HG02840 (cell line): ENCODE results near the gene NUP62.

Experiments
- ATAC-seq: cut with Tn5 transposase; IDR thresholded peaks from one replicate; pipeline ENCODE4 v1.9.1; 2021; ENCODE audit warnings: mild to moderate bottlenecking, moderate library complexity, moderate number of reproducible peaks; ENCODE audit not compliant: unreplicated experiment, low FRiP score

Gene NUP62

GRCh38 chr19:49907745-49908446 lies 21.4 kb downstream of the NUP62 start:
- no peak for ATAC-seq

DNA sequence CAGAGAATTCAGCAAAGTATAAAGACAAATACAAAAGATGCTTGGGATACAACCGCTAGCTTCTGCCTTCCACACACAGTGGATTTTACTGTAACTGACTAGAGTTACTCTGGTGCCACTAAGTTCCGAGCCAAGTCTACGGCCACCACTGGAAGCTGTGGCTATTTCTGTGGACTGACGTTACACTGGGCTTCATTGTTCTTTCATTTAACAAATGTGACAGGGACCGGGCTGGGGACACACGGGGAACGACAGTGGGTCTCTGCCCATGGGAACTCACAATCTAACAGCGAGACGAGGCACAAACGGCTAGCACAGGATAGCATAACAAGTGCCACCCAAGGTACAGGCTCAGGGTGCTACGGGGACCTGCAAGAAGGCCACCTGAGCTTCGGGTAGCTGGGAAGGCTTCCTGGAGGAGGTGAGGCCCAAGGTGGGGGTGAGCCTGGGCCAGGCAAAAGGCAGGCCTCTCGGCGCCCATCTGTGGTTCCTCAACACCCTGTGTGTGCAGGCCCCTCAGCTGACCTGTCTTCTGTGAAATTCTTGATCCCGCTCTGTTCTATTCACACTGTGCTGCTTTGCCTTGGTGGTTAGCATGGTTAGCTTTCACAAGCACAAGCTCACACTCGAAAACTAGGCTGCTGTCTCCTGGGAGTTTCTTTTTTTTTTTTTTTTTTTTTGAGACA lies 22.3 kb downstream of the NUP62 start:
- ATAC-seq: no peak

- ATAC-seq: no peak
These were observed 25.2 kb downstream of the NUP62 start for GRCh38 chr19:49904136-49904535.

DNA sequence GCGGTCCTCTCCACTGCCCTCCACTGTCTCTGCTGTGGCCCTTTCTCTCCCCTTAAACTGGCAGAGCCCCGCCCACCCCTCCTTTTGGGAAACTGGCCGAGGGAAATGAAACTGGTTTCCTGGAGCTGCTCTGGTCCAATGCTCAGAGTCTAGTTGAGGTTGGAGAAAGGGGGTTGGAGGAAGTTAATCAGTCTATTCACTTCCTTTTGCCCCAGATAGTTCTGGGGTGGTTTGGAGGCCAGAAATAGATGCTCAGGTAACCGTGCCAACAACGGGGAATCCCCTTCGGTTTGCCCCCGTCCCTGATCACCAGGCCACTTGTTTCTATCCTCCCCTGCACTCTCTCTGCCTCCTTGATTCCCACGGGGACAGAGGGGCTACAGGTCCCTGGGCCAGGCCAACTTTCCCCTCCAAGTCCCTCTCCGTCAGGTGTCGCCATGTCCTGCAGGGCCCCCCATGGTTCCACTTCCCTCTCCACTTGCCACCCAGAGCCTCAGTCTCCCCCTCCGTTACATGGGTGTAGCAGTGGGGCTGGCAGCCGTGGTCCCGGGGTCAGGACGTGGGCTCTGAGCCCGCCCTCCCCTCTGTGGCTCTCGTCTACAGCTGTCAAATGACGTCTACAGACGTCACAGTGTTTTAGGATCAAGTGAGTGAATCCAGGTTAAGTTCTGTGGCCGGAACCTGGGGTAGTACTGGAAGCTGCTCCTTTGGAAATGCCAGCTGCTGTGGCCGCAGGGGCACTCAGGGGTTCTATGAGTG lies 32.3 kb downstream of the NUP62 start, which contains the start of gene IL4I1:
Gene IL4I1 (minus strand): TSS at position 25 of the 759 bp plus-strand sequence. CDS start 727 bp downstream, outside the sequence.
- no peak for ATAC-seq

DNA sequence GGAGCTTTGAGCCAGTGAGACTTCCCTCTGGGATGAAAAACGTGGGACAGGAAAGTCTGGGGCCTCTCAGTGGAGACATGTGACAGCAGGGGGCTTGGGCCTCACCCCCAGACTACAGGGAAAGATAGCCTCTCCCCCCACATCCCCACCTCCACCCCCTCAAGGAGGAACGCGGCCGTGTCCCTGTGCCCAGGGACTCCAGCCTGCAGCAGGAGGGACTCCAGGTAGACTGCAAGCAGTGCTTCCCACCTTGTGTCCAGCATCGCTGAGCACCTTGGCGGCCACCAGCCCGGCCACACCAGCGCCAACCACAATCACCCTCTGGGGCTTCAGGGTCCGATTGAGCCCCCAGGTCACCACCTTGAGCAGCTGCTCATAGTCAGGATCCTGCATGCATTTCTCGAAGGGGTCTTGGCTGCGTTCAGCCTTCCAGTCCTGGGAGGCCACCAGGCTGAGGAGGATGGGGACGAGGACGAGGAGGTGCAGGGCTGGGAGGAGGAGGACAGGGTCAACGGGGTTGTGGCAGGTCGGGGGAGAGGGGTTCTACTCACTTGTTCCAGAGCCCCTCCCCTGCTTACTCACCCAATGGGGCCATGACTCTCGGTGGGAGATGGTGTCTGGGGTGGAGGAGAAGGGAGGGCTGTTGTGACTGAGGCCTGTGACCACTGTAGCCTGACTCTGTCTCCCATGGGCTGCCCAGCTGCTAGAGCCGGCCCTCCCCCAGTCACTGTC lies 33.6 kb downstream of the NUP62 start:
- ATAC-seq: no peak

- no peak for ATAC-seq
These were observed 34.3 kb downstream of the NUP62 start for GRCh38 chr19:49894879-49895565.

DNA sequence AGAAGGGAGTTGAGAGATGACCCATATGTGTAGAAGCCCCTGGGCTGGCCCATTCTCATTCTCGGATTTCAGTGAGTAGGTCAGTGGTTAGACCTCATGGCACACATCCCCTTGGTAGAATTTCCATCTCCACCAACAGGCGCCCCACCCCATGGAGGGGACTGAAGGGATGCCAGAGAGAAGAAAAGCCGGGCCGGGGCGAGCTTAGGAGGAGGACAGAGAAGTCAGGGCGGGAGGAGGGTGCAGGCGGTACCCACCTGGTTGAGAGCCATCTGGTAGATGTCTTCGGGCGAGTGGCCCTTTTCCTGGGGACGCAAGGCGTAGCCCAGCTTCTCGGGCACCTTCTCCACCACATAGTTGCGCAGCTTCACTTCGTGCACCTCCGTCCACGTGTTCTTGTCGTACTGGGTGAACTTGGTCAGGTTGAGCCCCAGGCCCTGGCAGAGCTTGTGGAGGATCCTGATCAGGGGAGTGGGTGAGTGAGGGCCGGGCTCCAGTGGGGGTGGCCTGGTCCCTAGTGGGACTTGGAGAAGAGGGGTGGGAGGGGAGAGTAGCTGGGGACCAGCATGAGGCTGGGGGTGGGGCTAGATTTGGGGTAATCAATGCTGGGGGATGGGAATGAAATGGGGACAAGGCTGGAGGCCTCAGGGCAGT lies 35.2 kb downstream of the NUP62 start:
- no peak for ATAC-seq

GRCh38 chr19:49892716-49893115 lies 36.6 kb downstream of the NUP62 start:
- no peak for ATAC-seq

DNA sequence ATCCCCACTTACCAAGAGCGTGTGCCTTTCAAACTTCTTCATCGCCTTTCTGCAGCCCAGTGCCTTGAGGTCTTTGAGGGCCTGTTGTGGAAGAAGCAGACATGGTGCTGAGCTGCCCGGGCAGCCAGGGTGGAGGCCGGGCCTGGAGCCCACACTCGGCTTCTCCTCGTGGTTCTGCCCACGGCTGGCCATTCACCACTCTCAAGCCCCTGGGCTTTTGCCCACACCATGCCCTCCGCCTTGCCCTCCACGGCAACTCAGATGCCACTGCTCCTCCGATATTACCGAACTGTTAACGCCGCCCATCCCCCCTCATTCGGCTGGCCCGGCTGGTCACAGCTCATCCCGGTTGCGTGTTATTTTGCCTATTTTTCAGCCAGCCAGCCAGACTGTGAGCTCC lies 37.9 kb downstream of the NUP62 start:
- no peak for ATAC-seq

DNA sequence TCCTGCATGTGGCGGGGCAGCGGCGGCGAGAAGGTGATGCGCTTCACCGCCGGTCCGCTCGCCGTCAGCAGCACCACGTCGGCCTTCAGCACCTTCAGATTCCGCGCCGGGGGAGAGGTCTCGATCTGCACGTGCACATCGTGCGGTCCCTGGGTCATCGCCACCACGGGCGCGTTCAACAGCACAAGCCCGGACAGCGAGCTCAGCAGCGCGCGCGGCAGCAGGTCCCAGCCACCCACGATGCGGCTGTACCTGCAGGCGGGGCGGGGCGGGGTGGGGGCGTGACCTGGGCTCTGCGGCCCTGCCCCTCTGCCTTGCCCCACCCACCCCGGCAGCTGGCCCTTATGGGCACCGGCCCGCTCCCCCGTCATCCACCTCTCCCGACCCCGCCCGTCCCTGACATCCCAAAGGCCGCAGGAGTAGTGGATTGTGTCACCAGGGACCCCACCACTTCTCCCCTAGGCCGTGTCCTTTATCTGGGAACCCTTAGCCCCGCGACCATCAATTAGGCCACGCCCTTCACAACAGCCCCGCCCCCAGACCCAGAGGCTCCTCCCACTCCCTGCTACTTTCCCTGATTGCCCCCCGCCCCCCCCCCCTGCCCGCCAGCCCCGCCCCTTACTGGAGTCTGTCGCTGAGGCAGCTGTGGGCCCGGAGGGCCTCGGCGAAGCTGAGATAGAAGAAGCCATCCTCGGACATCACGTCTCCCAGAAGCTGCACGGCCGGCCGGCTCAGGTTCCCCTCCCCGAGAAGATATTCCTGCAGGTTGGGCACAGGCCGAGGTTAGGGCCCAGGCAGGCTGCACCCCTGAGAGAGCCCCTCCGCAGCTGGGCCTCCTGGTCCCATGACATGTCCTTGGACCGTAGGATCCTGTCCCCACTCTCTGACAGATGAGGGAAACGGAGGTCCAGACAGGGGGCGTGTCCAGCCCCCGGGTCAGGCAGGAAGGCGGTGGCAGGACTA lies 38.7 kb downstream of the NUP62 start:
- ATAC-seq: no peak

- ATAC-seq: no peak
These were observed 39.5 kb downstream of the NUP62 start for GRCh38 chr19:49889687-49890348.

DNA sequence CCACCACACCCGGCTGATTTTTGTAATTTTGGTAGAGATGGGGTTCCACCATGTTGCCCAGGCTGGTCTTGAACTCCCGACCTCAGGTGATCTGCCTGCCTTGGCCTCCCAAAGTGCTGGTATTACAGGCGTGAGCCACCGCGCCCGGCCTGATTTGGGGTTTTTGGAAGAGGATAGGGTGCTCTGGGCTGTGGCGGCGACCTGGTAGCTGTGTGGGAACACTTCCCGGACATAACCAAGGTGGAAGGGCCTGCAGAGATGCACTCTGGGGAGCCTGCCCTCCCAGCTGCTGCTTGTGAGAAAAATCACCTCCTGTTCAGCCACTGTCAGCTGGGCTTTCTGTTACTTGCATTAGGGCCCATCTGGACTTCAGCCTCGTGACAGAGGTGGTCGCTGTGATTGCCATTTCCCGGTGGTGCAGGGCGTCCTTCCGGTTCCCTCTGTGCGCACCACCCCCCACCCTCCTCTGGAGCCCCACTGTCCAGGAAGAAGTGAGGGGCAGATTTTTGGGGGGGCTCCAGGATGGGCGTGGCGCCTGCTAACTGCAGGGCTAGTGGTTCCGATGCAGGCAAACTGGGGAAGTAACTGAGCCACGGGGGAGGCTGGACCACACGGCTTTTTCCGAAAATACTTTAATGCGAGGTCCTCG lies 40.1 kb downstream of the NUP62 start:
- ATAC-seq: no peak

DNA sequence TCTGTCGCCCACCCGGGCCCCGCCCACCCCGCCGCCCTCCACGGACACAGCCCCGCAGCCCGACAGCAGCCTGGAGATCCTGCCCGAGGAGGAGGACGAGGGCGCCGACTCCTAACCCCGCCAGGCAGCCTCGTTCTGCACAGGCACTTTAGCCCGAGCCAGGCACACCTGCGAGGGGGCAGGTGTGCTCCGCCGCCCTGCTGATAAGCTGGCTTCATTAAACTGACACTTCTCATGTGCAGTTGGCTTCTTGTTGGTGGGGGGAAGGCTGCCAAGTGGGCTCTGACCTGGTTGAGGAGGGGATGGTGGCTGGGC lies 40.8 kb downstream of the NUP62 start:
- ATAC-seq: no peak

- no peak for ATAC-seq
These were observed 41.4 kb downstream of the NUP62 start for GRCh38 chr19:49887665-49888509.

GRCh38 chr19:49887037-49887664 lies 42.2 kb downstream of the NUP62 start:
- ATAC-seq: no peak

DNA sequence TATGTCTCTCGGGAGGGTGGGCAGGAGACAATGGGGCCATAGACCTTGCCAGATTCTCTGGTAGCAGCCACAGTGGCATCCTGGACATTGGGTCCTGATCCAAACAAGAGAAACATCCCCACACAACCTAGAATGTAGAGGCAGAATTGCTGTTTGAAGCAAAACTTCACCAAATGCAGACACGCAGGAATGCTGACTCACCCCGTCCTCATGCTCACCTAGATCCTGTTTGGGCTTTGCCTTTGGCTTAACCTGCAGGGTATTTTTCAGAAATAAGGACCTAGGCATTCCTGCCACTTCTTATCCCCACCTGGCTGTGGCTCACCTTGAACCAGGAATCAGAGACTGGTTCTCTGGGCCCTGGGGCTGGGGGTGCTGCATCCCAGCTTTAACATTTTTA lies 44.5 kb downstream of the NUP62 start:
- ATAC-seq: no peak
